ENCODE results near the gene FGD5.

Gene FGD5

GRCh38 chr3:14911651-14912050 lies 92.9 kb downstream of the FGD5 start:
- FAIRE-seq: no peak

- FAIRE-seq: no peak
Measured at GRCh38 chr3:14913071-14913925, 94.5 kb downstream of the FGD5 start.

GRCh38 chr3:14913926-14914778 lies 95.4 kb downstream of the FGD5 start:
- FAIRE-seq: no peak

- no peak for FAIRE-seq
Measured at GRCh38 chr3:14914779-14915117, 96.0 kb downstream of the FGD5 start.

- FAIRE-seq: no peak
Measured at GRCh38 chr3:14915636-14916222, 97.0 kb downstream of the FGD5 start.

GRCh38 chr3:14918356-14918860 lies 99.6 kb downstream of the FGD5 start:
- no peak for FAIRE-seq

GRCh38 chr3:14920536-14920935 lies 101.8 kb downstream of the FGD5 start:
- FAIRE-seq: no peak

- FAIRE-seq: no peak
Measured at GRCh38 chr3:14921034-14921616, 102.4 kb downstream of the FGD5 start.

GRCh38 chr3:14921811-14922705 lies 103.3 kb downstream of the FGD5 start:
- no peak for FAIRE-seq

- FAIRE-seq: no peak
Measured at GRCh38 chr3:14922863-14923262, 104.1 kb downstream of the FGD5 start.

- FAIRE-seq: no peak
Measured at GRCh38 chr3:14923476-14923875, 104.7 kb downstream of the FGD5 start.

- FAIRE-seq: peak; percentile 78
Measured at GRCh38 chr3:14925729-14926591, 107.2 kb downstream of the FGD5 start.

GRCh38 chr3:14926592-14926991 lies 107.8 kb downstream of the FGD5 start:
- no peak for FAIRE-seq

- FAIRE-seq: no peak
Measured at GRCh38 chr3:14927308-14927707, 108.5 kb downstream of the FGD5 start.

- FAIRE-seq: no peak
Measured at GRCh38 chr3:14929310-14930074, 110.7 kb downstream of the FGD5 start.

- no peak for FAIRE-seq
Measured at GRCh38 chr3:14933820-14934425, 115.2 kb downstream of the FGD5 start.

- no peak for FAIRE-seq
Measured at GRCh38 chr3:14935592-14936345, 117.0 kb downstream of the FGD5 start.

GRCh38 chr3:14938954-14939353 lies 120.2 kb downstream of the FGD5 start:
- FAIRE-seq: no peak

- FAIRE-seq: no peak
Measured at GRCh38 chr3:14941871-14942270, 123.1 kb downstream of the FGD5 start.

All from A204.1 (cell line).